ENCODE measurements around the gene CTNND1.

DNA sequence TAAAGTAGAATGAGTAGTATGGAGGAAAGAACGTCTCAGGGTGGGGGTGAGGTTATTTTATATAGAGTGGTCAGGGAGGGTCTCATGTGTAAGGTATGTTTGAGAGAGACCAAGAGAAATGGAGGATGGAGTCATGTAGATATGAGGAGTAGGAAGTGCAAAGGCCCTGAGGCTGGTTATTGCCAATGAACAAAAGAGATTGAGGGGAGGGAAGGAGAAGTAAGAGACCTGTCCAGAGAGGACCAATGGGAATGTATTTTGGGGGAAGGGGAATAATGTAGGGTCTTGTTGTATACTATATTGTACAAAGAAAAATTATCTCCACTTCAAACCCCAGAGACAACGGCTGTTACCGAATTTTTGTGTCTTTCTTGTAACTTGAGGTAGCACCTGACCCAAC, 9.8 kb downstream of the CTNND1 start:
- TF ChIP-seq, protein P1, sequence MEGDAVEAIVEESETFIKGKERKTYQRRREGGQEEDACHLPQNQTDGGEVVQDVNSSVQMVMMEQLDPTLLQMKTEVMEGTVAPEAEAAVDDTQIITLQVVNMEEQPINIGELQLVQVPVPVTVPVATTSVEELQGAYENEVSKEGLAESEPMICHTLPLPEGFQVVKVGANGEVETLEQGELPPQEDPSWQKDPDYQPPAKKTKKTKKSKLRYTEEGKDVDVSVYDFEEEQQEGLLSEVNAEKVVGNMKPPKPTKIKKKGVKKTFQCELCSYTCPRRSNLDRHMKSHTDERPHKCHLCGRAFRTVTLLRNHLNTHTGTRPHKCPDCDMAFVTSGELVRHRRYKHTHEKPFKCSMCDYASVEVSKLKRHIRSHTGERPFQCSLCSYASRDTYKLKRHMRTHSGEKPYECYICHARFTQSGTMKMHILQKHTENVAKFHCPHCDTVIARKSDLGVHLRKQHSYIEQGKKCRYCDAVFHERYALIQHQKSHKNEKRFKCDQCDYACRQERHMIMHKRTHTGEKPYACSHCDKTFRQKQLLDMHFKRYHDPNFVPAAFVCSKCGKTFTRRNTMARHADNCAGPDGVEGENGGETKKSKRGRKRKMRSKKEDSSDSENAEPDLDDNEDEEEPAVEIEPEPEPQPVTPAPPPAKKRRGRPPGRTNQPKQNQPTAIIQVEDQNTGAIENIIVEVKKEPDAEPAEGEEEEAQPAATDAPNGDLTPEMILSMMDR (IDR thresholded peaks at IDR 0.05) = no peak
- TF ChIP-seq POLR2A (IDR thresholded peaks at IDR 0.05) = no peak
